ENCODE results near the gene A2ML1. TPM values are rescaled to one million over a fixed set of nuclear protein-coding genes. Genes with fewer than 3 reads are reported as not detected.
"Not testable (repeated sequence)": the region's sequence is repeated elsewhere in the genome, so short reads cannot be mapped to it uniquely, and the experiment has no call there.

A2ML1 gene
- total RNA-seq, 4 donors from 2014 or later, result 0.11 to 1.2 TPM; not detected in 2

DNA sequence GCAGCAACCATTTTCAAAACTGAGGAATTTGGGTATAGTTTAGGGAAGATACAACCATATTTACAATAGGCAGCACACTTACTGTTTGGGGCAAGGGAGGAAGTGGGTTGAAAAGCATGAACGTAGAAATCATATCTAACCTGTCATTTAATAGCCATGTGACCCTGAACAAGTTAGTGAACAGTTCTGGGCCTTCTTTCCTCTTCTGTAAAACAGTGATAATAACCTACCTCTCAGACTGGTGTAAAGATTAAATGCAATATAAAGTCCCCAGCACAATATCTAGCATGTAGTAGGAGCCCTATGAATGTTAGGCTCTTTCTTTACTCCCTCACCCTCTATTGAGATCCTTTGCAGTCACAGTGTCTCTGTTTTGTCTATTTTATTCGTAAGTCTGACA is 33.5 kb downstream of the A2ML1 start:
- H3K9me3 ChIP-seq, result no peaks in the 10 kb centered on the region
- intact Hi-C loops (cut with DNase I), result no loop called here
- H3K27me3 ChIP-seq, result no peaks in the 10 kb centered on the region
- WGBS, result 45% methylated on average over 2 of the region's 2 CpGs
- TF ChIP-seq, protein P1, sequence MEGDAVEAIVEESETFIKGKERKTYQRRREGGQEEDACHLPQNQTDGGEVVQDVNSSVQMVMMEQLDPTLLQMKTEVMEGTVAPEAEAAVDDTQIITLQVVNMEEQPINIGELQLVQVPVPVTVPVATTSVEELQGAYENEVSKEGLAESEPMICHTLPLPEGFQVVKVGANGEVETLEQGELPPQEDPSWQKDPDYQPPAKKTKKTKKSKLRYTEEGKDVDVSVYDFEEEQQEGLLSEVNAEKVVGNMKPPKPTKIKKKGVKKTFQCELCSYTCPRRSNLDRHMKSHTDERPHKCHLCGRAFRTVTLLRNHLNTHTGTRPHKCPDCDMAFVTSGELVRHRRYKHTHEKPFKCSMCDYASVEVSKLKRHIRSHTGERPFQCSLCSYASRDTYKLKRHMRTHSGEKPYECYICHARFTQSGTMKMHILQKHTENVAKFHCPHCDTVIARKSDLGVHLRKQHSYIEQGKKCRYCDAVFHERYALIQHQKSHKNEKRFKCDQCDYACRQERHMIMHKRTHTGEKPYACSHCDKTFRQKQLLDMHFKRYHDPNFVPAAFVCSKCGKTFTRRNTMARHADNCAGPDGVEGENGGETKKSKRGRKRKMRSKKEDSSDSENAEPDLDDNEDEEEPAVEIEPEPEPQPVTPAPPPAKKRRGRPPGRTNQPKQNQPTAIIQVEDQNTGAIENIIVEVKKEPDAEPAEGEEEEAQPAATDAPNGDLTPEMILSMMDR (IDR thresholded peaks at IDR 0.05), result no peak
- TF ChIP-seq POLR2AphosphoS5 (IDR thresholded peaks at IDR 0.05) (no peak), EP300 (IDR thresholded peaks at IDR 0.05) (no peak), POLR2A (IDR thresholded peaks at IDR 0.05; ENCODE audit: low read depth) (no peak)
- H3K4me1 ChIP-seq, result no peaks in the 10 kb centered on the region
- H3K27ac ChIP-seq (replicated peaks in 1 of 4), result no peak overlapping the region
- no peaks in the 10 kb centered on the region for H3K36me3 ChIP-seq
- no peak overlapping the region for H3K4me3 ChIP-seq
- DNase-seq (ENCODE audit: extremely low spot score), result no peak

DNA sequence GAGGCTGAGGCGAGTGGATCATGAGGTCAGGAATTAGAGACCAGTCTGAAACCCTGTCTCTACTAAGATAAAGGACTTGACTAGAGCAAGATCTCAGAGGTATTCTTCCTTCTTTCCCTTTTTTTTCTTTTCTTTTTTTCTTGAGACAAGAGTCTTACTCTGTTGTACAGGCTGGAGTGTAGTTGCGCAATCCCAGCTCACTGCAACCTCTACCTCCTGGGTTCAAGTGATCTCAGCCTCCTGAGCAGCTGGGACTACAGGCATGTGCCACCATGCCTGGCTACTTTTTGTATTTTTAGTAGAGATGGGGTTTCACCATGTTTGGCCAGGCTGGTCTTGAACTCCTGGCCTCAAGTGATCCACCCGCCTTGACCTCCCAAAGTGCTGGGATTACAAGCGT is 37.0 kb downstream of the A2ML1 start:
- H3K36me3 ChIP-seq; H3K4me1 ChIP-seq; H3K9me3 ChIP-seq; H3K4me3 ChIP-seq; H3K27ac ChIP-seq (replicated peaks in 1 of 4); H3K27me3 ChIP-seq; DNase-seq (ENCODE audit: extremely low spot score); intact Hi-C loops (cut with DNase I): not testable (repeated sequence)
- whole genome bisulfite sequencing, result 92% methylated on average over 4 of the region's 4 CpGs

DNA sequence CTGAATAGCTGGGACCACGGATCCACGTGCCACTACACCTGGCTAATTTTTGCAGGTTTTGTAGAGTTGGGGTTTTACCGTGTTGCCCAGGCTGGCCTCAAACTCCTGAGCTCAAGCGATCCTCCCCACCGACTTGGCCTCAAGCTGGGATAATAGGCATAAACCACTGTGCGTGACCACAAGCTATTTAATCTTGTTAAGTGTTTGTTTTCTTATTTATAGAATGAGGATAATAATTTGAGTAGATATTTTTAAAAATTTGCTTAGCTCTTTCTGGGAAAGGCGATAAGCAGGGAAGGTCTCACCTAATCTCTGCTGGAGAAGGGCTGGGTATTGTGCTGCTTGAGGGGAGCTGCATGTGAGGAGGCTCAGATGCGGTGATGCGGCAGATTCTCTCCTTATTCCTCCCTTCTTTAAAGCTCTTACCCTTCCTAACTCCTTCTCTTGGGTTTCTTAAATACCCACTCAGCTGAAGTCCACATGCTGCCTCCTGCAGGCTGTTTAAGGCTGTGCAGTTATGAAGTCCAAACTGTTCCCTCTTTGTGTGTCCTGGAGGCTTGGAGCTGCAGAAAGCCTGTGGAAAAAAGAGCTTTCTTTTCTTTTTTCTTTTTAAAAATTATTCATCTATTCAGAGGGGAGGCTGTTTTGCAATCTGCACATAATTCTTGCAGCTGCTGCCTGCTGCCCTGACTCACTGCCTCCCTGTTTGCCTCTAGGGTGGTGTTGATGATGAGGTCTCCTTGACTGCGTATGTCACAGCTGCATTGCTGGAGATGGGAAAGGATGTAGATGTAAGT is 37.9 kb downstream of the A2ML1 start:
- Histone ChIP-seq H3K36me3 (no peaks in the 10 kb centered on the region), H3K27me3 (no peaks in the 10 kb centered on the region), H3K9me3 (no peaks in the 10 kb centered on the region), H3K27ac (replicated peaks in 1 of 4) (no peak overlapping the region), H3K4me1 (no peaks in the 10 kb centered on the region), H3K4me3 (no peak overlapping the region)
- intact Hi-C loops (cut with DNase I), result no loop called here
- no peak for DNase-seq (ENCODE audit: extremely low spot score)
- TF ChIP-seq, protein P1 (IDR thresholded peaks at IDR 0.05), result peak; percentile 43 to 65 (median 47)
- TF ChIP-seq EP300 (IDR thresholded peaks at IDR 0.05), result no peak
- TF ChIP-seq POLR2A (IDR thresholded peaks at IDR 0.05; ENCODE audit: low read depth), result no peak
- no peak for TF ChIP-seq POLR2AphosphoS5 (IDR thresholded peaks at IDR 0.05)
- WGBS, result 80% methylated on average over 10 of the region's 10 CpGs

DNA sequence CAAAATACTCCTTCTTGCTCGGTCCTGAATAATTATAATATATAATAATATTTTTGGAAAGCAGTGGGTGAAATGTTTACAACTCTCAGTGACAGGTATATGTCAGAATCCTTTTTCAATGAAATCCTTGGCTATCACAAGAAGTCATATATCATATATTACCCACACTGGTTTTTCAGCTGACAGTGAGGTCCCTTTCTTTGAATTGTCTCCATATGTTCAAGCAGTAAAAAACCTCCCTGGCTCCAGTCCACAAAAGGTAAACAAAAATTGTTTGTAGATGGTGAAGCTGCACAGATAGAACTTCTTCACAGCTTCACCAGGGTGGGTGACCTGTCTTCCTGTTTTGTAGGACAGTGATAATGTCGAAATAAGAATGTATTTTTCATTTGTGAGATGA is 44.0 kb downstream of the A2ML1 start:
- Histone ChIP-seq H3K27ac (replicated peaks in 1 of 4) (no peak overlapping the region), H3K9me3 (no peaks in the 10 kb centered on the region), H3K4me3 (no peak overlapping the region), H3K4me1 (no peaks in the 10 kb centered on the region), H3K27me3 (no peaks in the 10 kb centered on the region), H3K36me3 (no peaks in the 10 kb centered on the region)
- DNase-seq (ENCODE audit: extremely low spot score), result no peak
- intact Hi-C loops (cut with DNase I), result no loop called here
- no peak for TF ChIP-seq POLR2A (IDR thresholded peaks at IDR 0.05; ENCODE audit: low read depth)
- TF ChIP-seq POLR2AphosphoS5 (IDR thresholded peaks at IDR 0.05), result no peak
- no peak for TF ChIP-seq EP300 (IDR thresholded peaks at IDR 0.05)
- TF ChIP-seq, protein P1 (IDR thresholded peaks at IDR 0.05), result no peak
- WGBS, result 71% methylated on average over 2 of the region's 2 CpGs

DNA sequence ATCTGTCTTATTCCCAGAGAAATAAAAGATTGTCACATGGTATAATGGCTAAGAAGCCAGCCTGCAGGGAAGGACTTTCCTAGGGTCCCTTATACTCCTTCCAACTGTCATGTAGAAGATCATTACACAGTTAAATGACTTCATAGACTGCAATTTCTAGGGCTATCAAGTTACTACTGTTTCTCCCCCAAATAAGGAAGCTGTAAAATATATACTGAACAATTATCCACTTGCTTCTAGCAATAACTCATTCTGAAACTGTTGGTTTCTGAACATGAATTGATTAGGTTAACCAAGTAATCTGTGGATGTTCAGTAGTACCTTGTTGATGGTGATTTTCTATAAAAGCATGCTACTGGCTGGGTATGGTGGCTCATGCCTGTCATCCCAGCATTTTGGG is 44.6 kb downstream of the A2ML1 start:
- Histone ChIP-seq H3K36me3 (no peaks in the 10 kb centered on the region), H3K4me1 (no peaks in the 10 kb centered on the region), H3K4me3 (no peak overlapping the region), H3K9me3 (no peaks in the 10 kb centered on the region), H3K27ac (replicated peaks in 1 of 4) (no peak overlapping the region), H3K27me3 (no peaks in the 10 kb centered on the region)
- intact Hi-C loops (cut with DNase I), result no loop called here
- no peak for DNase-seq (ENCODE audit: extremely low spot score)
- TF ChIP-seq, protein P1 (IDR thresholded peaks at IDR 0.05), result no peak
- TF ChIP-seq POLR2AphosphoS5 (IDR thresholded peaks at IDR 0.05) (no peak), EP300 (IDR thresholded peaks at IDR 0.05) (no peak), POLR2A (IDR thresholded peaks at IDR 0.05; ENCODE audit: low read depth) (no peak)
